GM10266 (cell line): ENCODE data around the gene RFC1.
"Not testable (repeated sequence)": the region's sequence is repeated elsewhere in the genome, so short reads cannot be mapped to it uniquely, and the experiment has no call there.

Experiments used
- DNase-seq: peaks from one replicate; pipeline ENCODE4 v3.0.0; 2012; ENCODE audit errors: extremely low spot score
- CTCF ChIP-seq: IDR thresholded peaks from 2 replicates; pipeline ENCODE4 v1.5.1; 2012; ENCODE audit warnings: mild to moderate bottlenecking, low read depth; ENCODE audit not compliant: control insufficient read depth, insufficient read depth; ENCODE audit errors: missing control alignments

The RFC1 gene

GRCh38 chr4:39280770-39281169 is 85.4 kb downstream of the RFC1 start:
- no peak for TF ChIP-seq CTCF

GRCh38 chr4:39279416-39279815 is 86.7 kb downstream of the RFC1 start:
- DNase-seq, result no peak
- no peak for TF ChIP-seq CTCF

More at GRCh38 chr4:39280770-39281169, 85.4 kb downstream of the RFC1 start:
- no peak for DNase-seq

- DNase-seq, result no peak
- TF ChIP-seq CTCF, result no peak
Measured at GRCh38 chr4:39278476-39278875, 87.7 kb downstream of the RFC1 start.

- not testable (repeated sequence) for DNase-seq
Measured at GRCh38 chr4:39277661-39278060, 88.5 kb downstream of the RFC1 start.

- no peak for DNase-seq
Measured at GRCh38 chr4:39274503-39274902, 91.7 kb downstream of the RFC1 start.

GRCh38 chr4:39263895-39264294 is 102.3 kb downstream of the RFC1 start:
- TF ChIP-seq CTCF, result no peak
- no peak for DNase-seq

More at GRCh38 chr4:39274503-39274902, 91.7 kb downstream of the RFC1 start:
- TF ChIP-seq CTCF, result no peak

GRCh38 chr4:39259571-39260330 is 106.4 kb downstream of the RFC1 start:
- DNase-seq, result no peak
- no peak for TF ChIP-seq CTCF
